H1 (cell line): ENCODE measurements around the gene NAXD. TPM values are rescaled to one million over a fixed set of nuclear protein-coding genes. Genes with fewer than 3 reads are reported as not detected.

Experiments
- CTCF ChIA-PET: fragments of 300-600 bp; sonication (Branson Sonifier 250); formaldehyde crosslinking; loops from one replicate; lab custom pipeline; 2021; ENCODE audit not compliant: partially characterized antibody; lab: Charles Lee
- POLR2A ChIA-PET: fragments of 300-600 bp; sonication (Branson Sonifier 250); formaldehyde crosslinking; loops from one replicate; lab custom pipeline; 2021; ENCODE audit warnings: inconsistent platforms; ENCODE audit not compliant: partially characterized antibody; lab: Charles Lee
- DNase-seq, 2 experiments: peaks; one replicate each; pipeline versions ENCODE4 v3.0.0 to v3.0.0-alpha.2; 2010 to 2022; ENCODE audit warnings: low spot score in 2 of 2, low read depth in 1 of 2, mixed read lengths in 1 of 2
- FAIRE-seq: peaks from 2 replicates; lab custom pipeline; 2011; peaks lifted over from hg19 to GRCh38; lab: Jason Lieb, UNC
- H2AFZ ChIP-seq: 2 replicates; pipeline ENCODE4 v1.8.1; 2012; ENCODE audit warnings: low read length, inconsistent platforms
- H2AK5ac ChIP-seq: 2 replicates; pipeline ENCODE4 v1.6.1; 2013; ENCODE audit warnings: low read depth, low read length
- H2BK120ac ChIP-seq: replicated peaks from 2 replicates; pipeline ENCODE3; 2013; ENCODE audit warnings: low read depth, low read length, inconsistent platforms
- H2BK12ac ChIP-seq: 2 replicates; pipeline ENCODE4 v1.6.1; 2013; ENCODE audit warnings: low read depth, low read length
- H2BK15ac ChIP-seq: 2 replicates; pipeline ENCODE4 v1.6.1; 2013; ENCODE audit warnings: low read length
- H2BK20ac ChIP-seq: 2 replicates; pipeline ENCODE4 v1.6.1; 2013; ENCODE audit warnings: low read length
- H2BK5ac ChIP-seq: 2 replicates; pipeline ENCODE4 v1.6.1; 2013; ENCODE audit warnings: low read depth, low read length
- H3K14ac ChIP-seq: 2 replicates; pipeline ENCODE4 v1.6.1; 2013; ENCODE audit warnings: inconsistent platforms; ENCODE audit not compliant: insufficient read length
- H3K18ac ChIP-seq: 2 replicates; pipeline ENCODE4 v1.6.1; 2013; ENCODE audit warnings: low read length; ENCODE audit errors: extremely low read depth
- H3K23ac ChIP-seq: 2 replicates; pipeline ENCODE4 v1.6.1; 2013; ENCODE audit warnings: inconsistent platforms; ENCODE audit not compliant: insufficient read length
- H3K23me2 ChIP-seq: 2 replicates; pipeline ENCODE4 v1.6.1; 2013; ENCODE audit warnings: low read depth, low read length
- H3K27ac ChIP-seq: 2 replicates; pipeline ENCODE4 v1.6.1; 2011; ENCODE audit warnings: low read depth, low read length, inconsistent platforms
- H3K27me3 ChIP-seq, 4 experiments: replicated peaks in 1 of 4; 1 replicate in 1 of 4; 2 replicates in 3 of 4; pipeline versions ENCODE4 v1.6.1 to v1.8.1; 2011 to 2013; ENCODE audit warnings: low read length in 3 of 4, mild to moderate bottlenecking in 3 of 4, inconsistent platforms in 2 of 4, mixed read lengths in 2 of 4, moderate library complexity in 1 of 4; ENCODE audit not compliant: control insufficient read depth in 3 of 4, insufficient read depth in 3 of 4; ENCODE audit errors: extremely low read depth in 1 of 4
- H3K36me3 ChIP-seq, 4 experiments: 2 replicates each; pipeline versions ENCODE4 v1.6.1 to v1.8.1; 2011 to 2013; ENCODE audit warnings: mild to moderate bottlenecking in 4 of 4, low read length in 3 of 4, moderate library complexity in 2 of 4, control low read depth in 1 of 4, inconsistent platforms in 1 of 4; ENCODE audit not compliant: insufficient read depth in 4 of 4, control insufficient read depth in 2 of 4
- H3K4ac ChIP-seq: replicated peaks from 2 replicates; pipeline ENCODE3; 2013; ENCODE audit warnings: low read length, low read depth, mixed read lengths, inconsistent platforms; ENCODE audit not compliant: insufficient read length
- H3K4me1 ChIP-seq, 4 experiments: replicated peaks in 1 of 4; 1 replicate in 1 of 4; 2 replicates in 3 of 4; pipeline versions ENCODE4 v1.6.1 to v1.8.1; 2011 to 2013; ENCODE audit warnings: low read length in 3 of 4, inconsistent platforms in 2 of 4, mixed read lengths in 1 of 4; ENCODE audit not compliant: insufficient read depth in 4 of 4, control insufficient read depth in 3 of 4
- H3K4me2 ChIP-seq, 2 experiments: 2 replicates each; pipeline versions ENCODE4 v1.6.1 to v1.8.1; 2011 to 2013; ENCODE audit warnings: low read depth in 2 of 2, low read length in 2 of 2, control low read depth in 1 of 2, inconsistent platforms in 1 of 2, mild to moderate bottlenecking in 1 of 2; ENCODE audit not compliant: insufficient read depth in 1 of 2
- H3K4me3 ChIP-seq, 4 experiments: fragments of 200-600, 300-600 bp in 1 of 4; sonication (generic), shearing (Covaris generic), sonication (Bioruptor Twin) in 1 of 4; 2 replicates each; pipeline versions ENCODE4 v1.5.1 to v1.8.1; 2011 to 2016; ENCODE audit warnings: low read length in 4 of 4, low read depth in 3 of 4, control low read depth in 2 of 4, inconsistent platforms in 2 of 4, mild to moderate bottlenecking in 2 of 4, mixed read lengths in 1 of 4, moderate library complexity in 1 of 4; ENCODE audit not compliant: insufficient read depth in 2 of 4; ENCODE audit errors: extremely low read depth in 1 of 4
- H3K56ac ChIP-seq: replicated peaks from 2 replicates; pipeline ENCODE3; 2013; ENCODE audit warnings: low read depth, mild to moderate bottlenecking, mixed read lengths, low read length, inconsistent platforms; ENCODE audit not compliant: insufficient read length
- H3K79me1 ChIP-seq: 2 replicates; pipeline ENCODE4 v1.6.1; 2013; ENCODE audit warnings: low read depth, low read length, control low read depth
- H3K79me2 ChIP-seq, 2 experiments: 2 replicates each; pipeline versions ENCODE4 v1.6.1 to v1.8.1; 2012 to 2013; ENCODE audit warnings: low read length in 2 of 2, mild to moderate bottlenecking in 2 of 2, inconsistent platforms in 1 of 2; ENCODE audit not compliant: insufficient read depth in 2 of 2, control insufficient read depth in 1 of 2
- H3K9ac ChIP-seq, 4 experiments: replicated peaks in 1 of 4; 1 replicate in 1 of 4; 2 replicates in 3 of 4; pipeline versions ENCODE4 v1.6.1 to v1.8.1; 2011 to 2013; ENCODE audit warnings: low read depth in 3 of 4, low read length in 3 of 4, control low read depth in 2 of 4, mild to moderate bottlenecking in 2 of 4, moderate library complexity in 2 of 4, inconsistent platforms in 1 of 4; ENCODE audit errors: extremely low read depth in 1 of 4
- H3K9me3 ChIP-seq, 2 experiments: 2 replicates each; pipeline versions ENCODE4 v1.6.1 to v1.8.1; 2012 to 2013; ENCODE audit warnings: mild to moderate bottlenecking in 2 of 2, moderate library complexity in 2 of 2, control low read depth in 1 of 2, inconsistent platforms in 1 of 2, low read depth in 1 of 2, low read length in 1 of 2, mixed read lengths in 1 of 2; ENCODE audit not compliant: insufficient read depth in 2 of 2
- H4K20me1 ChIP-seq, 2 experiments: replicated peaks in 1 of 2; 2 replicates each; pipeline versions ENCODE3 to v1.8.1; 2011 to 2013; ENCODE audit warnings: inconsistent platforms in 2 of 2, low read length in 2 of 2, mild to moderate bottlenecking in 1 of 2; ENCODE audit not compliant: insufficient read depth in 2 of 2, control insufficient read depth in 1 of 2
- H4K5ac ChIP-seq: 2 replicates; pipeline ENCODE4 v1.6.1; 2013; ENCODE audit warnings: low read length, low read depth, mixed read lengths, inconsistent platforms; ENCODE audit not compliant: insufficient read length
- H4K8ac ChIP-seq: 2 replicates; pipeline ENCODE4 v1.8.0; 2013; ENCODE audit warnings: mild to moderate bottlenecking, moderate library complexity, low read length, inconsistent platforms; ENCODE audit not compliant: insufficient read depth; ENCODE audit errors: extremely low read depth
- H4K91ac ChIP-seq: replicated peaks from 2 replicates; pipeline ENCODE3; 2013; ENCODE audit warnings: low read length, mixed read lengths, inconsistent platforms; ENCODE audit not compliant: insufficient read length
- KDM4A ChIP-seq: IDR thresholded peaks from one replicate; pipeline ENCODE4 v1.7.1; 2012; ENCODE audit warnings: low read depth, mild to moderate bottlenecking, moderate library complexity, low read length, inconsistent platforms; ENCODE audit not compliant: severe bottlenecking
- POLR2A ChIP-seq, 2 experiments: IDR thresholded peaks; 1 replicate in 1 of 2; 2 replicates in 1 of 2; pipeline ENCODE4 v1.6.1; 2011; ENCODE audit warnings: low read depth in 2 of 2, low read length in 2 of 2, mild to moderate bottlenecking in 2 of 2; ENCODE audit errors: control extremely low read depth in 1 of 2
- POU5F1 ChIP-seq: IDR thresholded peaks from 2 replicates; pipeline ENCODE4 v1.6.1; 2011; ENCODE audit warnings: low read depth, mild to moderate bottlenecking, low read length, moderate library complexity
- RXRA ChIP-seq: IDR thresholded peaks from 2 replicates; pipeline ENCODE4 v1.6.1; 2011; ENCODE audit warnings: low read depth, mild to moderate bottlenecking, low read length, moderate library complexity; ENCODE audit not compliant: insufficient read depth
- SAP30 ChIP-seq: fragments of 300-600 bp; sonication (generic); IDR thresholded peaks from 2 replicates; pipeline ENCODE4 v1.7.1; 2012; ENCODE audit warnings: low read length, moderate library complexity, mild to moderate bottlenecking, inconsistent platforms; ENCODE audit not compliant: insufficient read depth, insufficient replicate concordance
- SIN3A ChIP-seq, 2 experiments: IDR thresholded peaks in 1 of 2; conservative IDR thresholded peaks in 1 of 2; 2 replicates each; pipeline ENCODE4 v1.6.1; 2011 to 2012; ENCODE audit warnings: low read length in 2 of 2, improper control_type of control experiment in 1 of 2, low read depth in 1 of 2, mild to moderate bottlenecking in 1 of 2
- SP1 ChIP-seq: IDR thresholded peaks from 2 replicates; pipeline ENCODE4 v1.6.1; 2011; ENCODE audit warnings: low read depth, low read length
- SP2 ChIP-seq: IDR thresholded peaks from 2 replicates; pipeline ENCODE4 v1.6.1; 2012; ENCODE audit warnings: mild to moderate bottlenecking, low read length, inconsistent platforms
- SUZ12 ChIP-seq: fragments of 200-600 bp; sonication (generic); IDR thresholded peaks from 2 replicates; pipeline ENCODE4 v1.6.1; 2012; ENCODE audit warnings: mild to moderate bottlenecking, inconsistent platforms, low read length, moderate library complexity, mixed read lengths
- TAF1 ChIP-seq: IDR thresholded peaks from 2 replicates; pipeline ENCODE4 v1.6.1; 2011; ENCODE audit warnings: mild to moderate bottlenecking, low read depth, low read length
- WGBS, 2 experiments: shearing (Covaris generic) in 1 of 2; methylation state at CpG; one replicate each; pipeline versions ENCODE4 v1.1.6 to v1.1.7; 2013 to 2015; ENCODE audit warnings: low lambda C conversion rate in 2 of 2, mixed read lengths in 2 of 2, inconsistent platforms in 1 of 2, low coverage in 1 of 2, missing lambda C conversion rate in 1 of 2; ENCODE audit not compliant: insufficient replicate concordance in 2 of 2, insufficient coverage in 1 of 2, insufficient read length in 1 of 2; ENCODE audit errors: extremely low coverage in 1 of 2, missing lambda C conversion rate in 1 of 2; 5-methylcytosine and 5-hydroxymethylcytosine counted together
- polyA plus RNA-seq, 7 experiments: library from polyadenylated mRNA; depleted of rRNA in 3 of 7; stranded (reverse) in 5 of 7; unstranded in 2 of 7; fragments of >200 nt in 5 of 7; fragments of 200-250 nt in 2 of 7; gene quantifications; 1 replicate in 5 of 7; 2 replicates in 1 of 7; 4 replicates in 1 of 7; pipeline versions ENCODE4 v1.2.1 to v1.2.3, GENCODE V29; 2011 to 2013; ENCODE audit warnings: missing spikeins in 2 of 7, mixed read lengths in 2 of 7
- total RNA-seq: library from RNA; stranded (reverse); fragmentation: NEBNext Ultra II Directional; extraction: Animal tissue kit (Norgen Biotek cat#: 25700); gene quantifications from 2 replicates; pipeline ENCODE4 v1.2.1, GENCODE V29; 2021
- TF ChIP-seq, protein P1 (sequence below): IDR thresholded peaks from 2 replicates; pipeline ENCODE4 v1.6.1; 2012; ENCODE audit warnings: inconsistent platforms

Gene NAXD
- total and polyA plus RNA-seq, 2 of the 8 experiments (the other 6 are each of a cell fraction or from before 2014, with no cell fraction given), result 25.4 to 35.5 TPM

GRCh38 chr13:110666255-110666533, 50.8 kb downstream of the NAXD start:
- CTCF ChIA-PET, result interaction anchor here (1.0 to 2.9 kb wide), 5 partner anchors 10 to 40 kb away, joined by 3 to 8 read pairs (median 3); partner anchors contain the start of gene CARS2
- H3K56ac ChIP-seq, result no peak overlapping the region
- H3K36me3 ChIP-seq, result peaks cover 0 to 49% (median 26%) of the 10 kb centered on the region in 4 experiments; a peak in 5 of 8 replicates

More at GRCh38 chr13:110666255-110666533, 50.8 kb downstream of the NAXD start:
- Histone ChIP-seq H4K91ac (no peak overlapping the region), H4K5ac (no peak overlapping the region), H3K14ac (no peak overlapping the region), H4K20me1 (no peaks in the 10 kb centered on the region), H3K79me1 (no peaks in the 10 kb centered on the region), H2BK15ac (no peak overlapping the region), H3K4me2 (no peak overlapping the region), H2BK5ac (no peak overlapping the region), H3K27me3 (no peaks in the 10 kb centered on the region), H3K23me2 (no peaks in the 10 kb centered on the region), H2BK12ac (no peak overlapping the region), H3K4me3 (no peak overlapping the region), H3K4me1 (no peaks in the 10 kb centered on the region; a peak in 1 of 7 replicates), H2AK5ac (no peak overlapping the region), H3K9ac (no peak overlapping the region), H3K27ac (no peak overlapping the region), H4K8ac (no peak overlapping the region), H3K9me3 (peaks cover 17 to 22% of the 10 kb centered on the region in 2 experiments; a peak in 3 of 4 replicates), H2BK20ac (no peak overlapping the region), H2AFZ (no peak overlapping the region), H3K23ac (no peak overlapping the region), H2BK120ac (no peak overlapping the region), H3K79me2 (no peaks in the 10 kb centered on the region), H3K18ac (no peak overlapping the region), H3K4ac (no peak overlapping the region)
- no peak for TF ChIP-seq SAP30
- no peak for TF ChIP-seq POLR2A (IDR thresholded peaks at IDR 0.05; ENCODE audit: control extremely low read depth in 1 of 2, low read depth in 2 of 2, low read length in 2 of 2)
- no peak for TF ChIP-seq POU5F1
- TF ChIP-seq TAF1, result no peak
- TF ChIP-seq RXRA, result no peak
- no peak for TF ChIP-seq KDM4A
- TF ChIP-seq SUZ12, result no peak
- TF ChIP-seq, protein P1, sequence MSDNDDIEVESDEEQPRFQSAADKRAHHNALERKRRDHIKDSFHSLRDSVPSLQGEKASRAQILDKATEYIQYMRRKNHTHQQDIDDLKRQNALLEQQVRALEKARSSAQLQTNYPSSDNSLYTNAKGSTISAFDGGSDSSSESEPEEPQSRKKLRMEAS, result no peak
- TF ChIP-seq SP2, result no peak
- no peak for TF ChIP-seq SIN3A (conservative IDR thresholded peaks at IDR 0.05 in 1 of 2, IDR thresholded peaks at IDR 0.05 in 1 of 2; ENCODE audit: low read depth in 1 of 2, low read length in 2 of 2)
- TF ChIP-seq SP1, result no peak
- FAIRE-seq, result no peak
- POLR2A ChIA-PET, result interaction anchor here (1.0 kb wide), 1 partner anchor 51 kb away, joined by 3 read pairs; the partner anchor contains the start of gene NAXD
- DNase-seq, result no peak
- 85% methylated on average over 8 of the region's 8 CpGs; no CpG with 5 or more reads in 1 of the 2 experiments for WGBS, 2 experiments
